GM19099 (cell line): ENCODE measurements around the gene CENPH.

Source experiments
- POLR2A ChIP-seq: IDR thresholded peaks from 3 replicates; pipeline ENCODE4 v1.6.1; 2011; ENCODE audit warnings: low read depth; ENCODE audit not compliant: insufficient read length; ENCODE audit errors: extremely low read depth

Gene CENPH

GRCh38 chr5:69242215-69242927 lies 53.0 kb downstream of the CENPH start:
- TF ChIP-seq POLR2A: no peak

DNA sequence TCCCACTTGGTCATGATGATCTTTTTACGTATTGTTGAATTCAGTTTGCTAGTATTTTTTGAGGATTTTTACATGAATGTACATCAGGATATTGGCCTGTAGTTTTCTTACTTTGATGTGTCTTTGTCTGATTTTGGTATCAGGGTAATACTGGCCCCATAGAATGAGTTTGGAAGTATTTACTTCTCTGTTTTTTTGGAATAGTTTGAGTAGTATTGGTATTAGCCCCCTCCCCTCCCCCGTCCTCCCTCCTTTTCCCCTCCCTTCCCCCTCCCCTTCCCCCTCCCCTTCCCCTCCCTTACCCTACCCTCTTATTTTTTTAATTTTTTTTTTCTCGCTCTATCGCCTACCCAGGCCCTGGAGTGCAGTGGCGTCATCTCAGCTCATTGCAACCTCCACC lies 55.6 kb downstream of the CENPH start:
- no peak for TF ChIP-seq POLR2A

- no peak for TF ChIP-seq POLR2A
These were observed 58.6 kb downstream of the CENPH start for GRCh38 chr5:69248019-69248418.

- no peak for TF ChIP-seq POLR2A
These were observed 61.2 kb downstream of the CENPH start for GRCh38 chr5:69250593-69250992.

GRCh38 chr5:69252437-69252836 lies 63.1 kb downstream of the CENPH start:
- no peak for TF ChIP-seq POLR2A

DNA sequence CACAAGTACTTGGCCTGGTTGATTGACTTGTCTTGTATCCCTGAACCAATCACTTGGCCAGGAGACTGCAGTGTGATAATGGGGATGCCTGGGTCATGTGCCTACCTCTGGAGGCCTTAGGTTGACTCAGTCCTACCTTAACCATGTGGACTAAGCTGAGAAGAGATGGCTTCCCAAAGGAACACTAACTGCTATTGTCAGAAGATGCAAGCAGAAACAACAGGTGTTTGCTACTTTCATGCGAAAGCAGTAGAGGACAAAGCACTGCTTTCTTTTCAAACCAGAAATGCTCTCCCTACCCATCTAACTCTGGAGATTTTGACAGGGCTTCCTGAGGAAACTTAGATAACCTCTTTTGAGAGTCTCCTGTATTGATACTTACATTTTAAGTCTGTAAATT lies 68.2 kb downstream of the CENPH start:
- no peak for TF ChIP-seq POLR2A
